Measurements from ENCODE around the gene MTIF3.

The MTIF3 gene

DNA sequence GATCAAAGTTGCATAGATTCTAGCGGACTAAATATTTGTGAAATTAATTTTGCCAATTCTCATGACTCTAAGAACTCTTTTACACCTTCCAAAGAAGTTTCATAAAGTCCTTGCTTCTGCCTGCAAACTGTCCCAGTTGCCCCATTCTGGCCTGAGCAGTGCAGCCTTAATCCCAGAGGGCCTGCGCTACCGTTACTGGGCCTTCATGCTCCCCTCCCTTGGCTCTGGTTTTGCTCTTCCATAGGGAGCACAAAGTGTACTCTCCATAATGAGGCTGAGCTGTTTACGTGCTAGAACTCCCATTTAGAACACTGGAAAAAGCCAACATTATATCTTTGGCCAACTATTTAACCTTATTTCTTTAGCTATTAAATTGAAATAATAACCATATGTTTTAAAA lies 2.1 kb downstream of the MTIF3 start:
- Histone ChIP-seq H3K4me1 (ENCODE audit: control insufficient read depth, insufficient read depth, low read length) (peaks cover 5% of the 10 kb centered on the region), H3K27ac (ENCODE audit: low read depth, low read length) (no peak overlapping the region), H3K27me3 (ENCODE audit: control insufficient read depth, insufficient read depth, low read length) (no peaks in the 10 kb centered on the region), H3K9ac (ENCODE audit: low read length) (no peak overlapping the region), H3K36me3 (ENCODE audit: control insufficient read depth, insufficient read depth, low read length) (no peaks in the 10 kb centered on the region), H3K4me3 (ENCODE audit: low read length) (no peak overlapping the region)

DNA sequence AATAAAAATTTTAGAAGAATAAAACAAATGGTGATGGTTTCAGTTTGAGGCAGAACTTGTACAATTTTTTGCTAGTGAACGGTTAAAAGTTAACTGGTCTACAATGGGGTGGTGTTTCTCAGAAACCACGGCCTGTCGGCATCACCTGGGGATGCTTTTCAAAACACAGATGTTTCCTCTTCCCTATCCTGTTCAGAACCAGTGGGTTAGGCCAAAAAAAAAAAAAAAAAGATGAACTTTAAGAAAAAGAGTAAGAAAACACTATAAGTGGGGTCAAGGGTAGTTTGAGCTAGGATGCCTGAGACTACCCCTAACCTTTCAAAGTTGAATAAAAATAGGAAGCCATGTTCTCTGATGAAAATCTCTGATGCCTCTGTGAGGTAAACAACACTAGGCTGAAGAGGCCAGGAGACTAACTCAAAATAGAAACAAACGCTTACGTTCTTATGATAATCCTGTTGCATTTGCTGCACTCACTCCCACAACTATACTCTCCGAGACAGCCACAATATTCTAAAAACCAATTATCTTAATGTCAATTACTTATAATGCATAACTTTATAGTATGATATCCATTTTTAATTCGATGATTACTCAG lies 3.3 kb downstream of the MTIF3 start:
- no peak overlapping the region for H3K27ac ChIP-seq (ENCODE audit: low read depth, low read length)

DNA sequence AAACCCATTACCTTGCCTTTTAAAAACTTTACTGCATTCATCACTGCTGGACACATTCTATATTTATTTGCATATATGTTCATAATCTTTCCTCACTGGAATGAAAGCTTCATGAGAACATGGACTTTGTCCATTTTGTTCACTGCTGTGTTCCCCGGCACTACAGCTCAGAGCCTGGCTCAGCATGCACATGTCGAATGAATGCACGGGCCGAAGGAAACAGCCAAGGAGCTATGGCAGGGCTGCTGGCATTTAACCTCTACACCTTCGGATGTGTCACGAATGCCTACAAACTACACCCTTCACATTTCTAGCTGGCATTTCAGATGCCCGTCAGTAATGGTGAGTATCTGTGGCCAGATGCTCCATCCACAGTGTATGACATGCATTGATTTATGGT lies 7.6 kb downstream of the MTIF3 start:
- peaks cover 8% of the 10 kb centered on the region for H3K36me3 ChIP-seq (ENCODE audit: control insufficient read depth, insufficient read depth, low read length)

More for the DNA sequence above, 3.3 kb downstream of the MTIF3 start:
- H3K4me1 ChIP-seq (ENCODE audit: control insufficient read depth, insufficient read depth, low read length), result peaks cover 5% of the 10 kb centered on the region
- no peak overlapping the region for H3K4me3 ChIP-seq (ENCODE audit: low read length)
- H3K36me3 ChIP-seq (ENCODE audit: control insufficient read depth, insufficient read depth, low read length), result peaks cover 3% of the 10 kb centered on the region
- no peak overlapping the region for H3K9ac ChIP-seq (ENCODE audit: low read length)
- no peaks in the 10 kb centered on the region for H3K27me3 ChIP-seq (ENCODE audit: control insufficient read depth, insufficient read depth, low read length)

GRCh38 chr13:27442071-27442647 lies 8.2 kb downstream of the MTIF3 start:
- Histone ChIP-seq H3K9ac (ENCODE audit: low read length) (no peak overlapping the region), H3K27ac (ENCODE audit: low read depth, low read length) (no peak overlapping the region), H3K4me1 (ENCODE audit: control insufficient read depth, insufficient read depth, low read length) (no peaks in the 10 kb centered on the region)

More for the DNA sequence above, 7.6 kb downstream of the MTIF3 start:
- Histone ChIP-seq H3K27ac (ENCODE audit: low read depth, low read length) (no peak overlapping the region), H3K9ac (ENCODE audit: low read length) (no peak overlapping the region), H3K27me3 (ENCODE audit: control insufficient read depth, insufficient read depth, low read length) (no peaks in the 10 kb centered on the region), H3K4me1 (ENCODE audit: control insufficient read depth, insufficient read depth, low read length) (no peaks in the 10 kb centered on the region), H3K4me3 (ENCODE audit: low read length) (no peak overlapping the region)

DNA sequence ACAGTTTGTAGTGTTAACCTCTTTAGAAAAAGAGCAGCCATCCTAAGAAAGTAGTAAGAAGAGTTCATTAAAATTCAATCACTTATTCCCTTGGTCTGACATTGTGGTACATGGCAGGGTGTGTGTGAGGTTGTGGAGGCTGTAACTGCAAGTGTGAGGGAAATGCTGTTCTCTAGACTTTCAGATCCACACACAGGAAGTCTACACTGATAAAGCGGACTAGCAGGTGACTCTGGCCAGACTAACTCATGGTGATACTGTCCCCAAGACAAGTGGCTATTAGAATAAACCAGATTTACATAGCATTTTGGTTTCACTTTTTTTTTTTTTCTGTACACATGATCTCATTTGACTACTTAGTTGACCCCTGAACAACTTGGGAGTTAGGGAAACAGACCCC lies 10.0 kb downstream of the MTIF3 start:
- Histone ChIP-seq H3K27ac (ENCODE audit: low read depth, low read length) (no peak overlapping the region), H3K9ac (ENCODE audit: low read length) (no peak overlapping the region), H3K36me3 (ENCODE audit: control insufficient read depth, insufficient read depth, low read length) (peaks cover 16% of the 10 kb centered on the region), H3K27me3 (ENCODE audit: control insufficient read depth, insufficient read depth, low read length) (no peaks in the 10 kb centered on the region), H3K4me3 (ENCODE audit: low read length) (no peak overlapping the region), H3K4me1 (ENCODE audit: control insufficient read depth, insufficient read depth, low read length) (no peaks in the 10 kb centered on the region)

More at GRCh38 chr13:27442071-27442647, 8.2 kb downstream of the MTIF3 start:
- no peaks in the 10 kb centered on the region for H3K27me3 ChIP-seq (ENCODE audit: control insufficient read depth, insufficient read depth, low read length)
- peaks cover 8% of the 10 kb centered on the region for H3K36me3 ChIP-seq (ENCODE audit: control insufficient read depth, insufficient read depth, low read length)
- no peak overlapping the region for H3K4me3 ChIP-seq (ENCODE audit: low read length)

DNA sequence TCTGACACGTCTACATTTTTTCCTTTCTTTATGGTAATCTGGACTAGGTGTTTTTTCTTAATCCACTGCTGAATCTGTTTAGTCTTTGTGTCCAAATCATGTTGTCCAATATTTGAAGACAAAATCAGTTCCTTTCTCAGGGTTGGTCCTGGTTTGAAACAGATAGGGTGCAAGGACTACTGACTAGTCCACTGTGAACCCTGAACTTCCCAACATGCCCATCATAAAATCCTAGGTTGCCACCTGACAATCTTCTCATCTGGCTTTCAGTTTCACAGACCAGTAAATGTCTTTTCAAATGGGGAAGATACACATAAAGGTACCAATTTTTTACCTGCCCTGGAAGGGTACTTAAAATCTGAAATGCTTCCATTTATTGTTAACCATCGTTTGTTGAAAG lies 13.2 kb downstream of the MTIF3 start:
- Histone ChIP-seq H3K4me3 (ENCODE audit: low read length) (no peak overlapping the region), H3K4me1 (ENCODE audit: control insufficient read depth, insufficient read depth, low read length) (no peaks in the 10 kb centered on the region), H3K36me3 (ENCODE audit: control insufficient read depth, insufficient read depth, low read length) (peaks cover 37% of the 10 kb centered on the region), H3K9ac (ENCODE audit: low read length) (no peak overlapping the region), H3K27me3 (ENCODE audit: control insufficient read depth, insufficient read depth, low read length) (no peaks in the 10 kb centered on the region), H3K27ac (ENCODE audit: low read depth, low read length) (no peak overlapping the region)

- H3K4me1 ChIP-seq (ENCODE audit: control insufficient read depth, insufficient read depth, low read length), result no peaks in the 10 kb centered on the region
- H3K4me3 ChIP-seq (ENCODE audit: low read length), result no peak overlapping the region
- no peak overlapping the region for H3K9ac ChIP-seq (ENCODE audit: low read length)
- H3K27me3 ChIP-seq (ENCODE audit: control insufficient read depth, insufficient read depth, low read length), result no peaks in the 10 kb centered on the region
- no peak overlapping the region for H3K27ac ChIP-seq (ENCODE audit: low read depth, low read length)
- H3K36me3 ChIP-seq (ENCODE audit: control insufficient read depth, insufficient read depth, low read length), result peaks cover 38% of the 10 kb centered on the region
Measured at GRCh38 chr13:27432611-27433210, 17.7 kb downstream of the MTIF3 start.

- no peaks in the 10 kb centered on the region for H3K4me1 ChIP-seq (ENCODE audit: control insufficient read depth, insufficient read depth, low read length)
- H3K27ac ChIP-seq (ENCODE audit: low read depth, low read length), result no peak overlapping the region
- H3K36me3 ChIP-seq (ENCODE audit: control insufficient read depth, insufficient read depth, low read length), result peaks cover 38% of the 10 kb centered on the region
Measured at GRCh38 chr13:27432180-27432579, 18.2 kb downstream of the MTIF3 start.

GRCh38 chr13:27428160-27428559 lies 22.2 kb downstream of the MTIF3 start:
- peaks cover 12% of the 10 kb centered on the region for H3K36me3 ChIP-seq (ENCODE audit: control insufficient read depth, insufficient read depth, low read length)
- no peaks in the 10 kb centered on the region for H3K27me3 ChIP-seq (ENCODE audit: control insufficient read depth, insufficient read depth, low read length)
- no peak overlapping the region for H3K4me3 ChIP-seq (ENCODE audit: low read length)
- peaks cover 18% of the 10 kb centered on the region for H3K4me1 ChIP-seq (ENCODE audit: control insufficient read depth, insufficient read depth, low read length)
- H3K9ac ChIP-seq (ENCODE audit: low read length), result no peak overlapping the region
- no peak overlapping the region for H3K27ac ChIP-seq (ENCODE audit: low read depth, low read length)

More at GRCh38 chr13:27432180-27432579, 18.2 kb downstream of the MTIF3 start:
- H3K4me3 ChIP-seq (ENCODE audit: low read length), result no peak overlapping the region
- no peak overlapping the region for H3K9ac ChIP-seq (ENCODE audit: low read length)
- H3K27me3 ChIP-seq (ENCODE audit: control insufficient read depth, insufficient read depth, low read length), result no peaks in the 10 kb centered on the region

- Histone ChIP-seq H3K4me1 (ENCODE audit: control insufficient read depth, insufficient read depth, low read length) (peaks cover 18% of the 10 kb centered on the region), H3K36me3 (ENCODE audit: control insufficient read depth, insufficient read depth, low read length) (peaks cover 9% of the 10 kb centered on the region)
Measured at GRCh38 chr13:27427641-27428040, 22.7 kb downstream of the MTIF3 start.

DNA sequence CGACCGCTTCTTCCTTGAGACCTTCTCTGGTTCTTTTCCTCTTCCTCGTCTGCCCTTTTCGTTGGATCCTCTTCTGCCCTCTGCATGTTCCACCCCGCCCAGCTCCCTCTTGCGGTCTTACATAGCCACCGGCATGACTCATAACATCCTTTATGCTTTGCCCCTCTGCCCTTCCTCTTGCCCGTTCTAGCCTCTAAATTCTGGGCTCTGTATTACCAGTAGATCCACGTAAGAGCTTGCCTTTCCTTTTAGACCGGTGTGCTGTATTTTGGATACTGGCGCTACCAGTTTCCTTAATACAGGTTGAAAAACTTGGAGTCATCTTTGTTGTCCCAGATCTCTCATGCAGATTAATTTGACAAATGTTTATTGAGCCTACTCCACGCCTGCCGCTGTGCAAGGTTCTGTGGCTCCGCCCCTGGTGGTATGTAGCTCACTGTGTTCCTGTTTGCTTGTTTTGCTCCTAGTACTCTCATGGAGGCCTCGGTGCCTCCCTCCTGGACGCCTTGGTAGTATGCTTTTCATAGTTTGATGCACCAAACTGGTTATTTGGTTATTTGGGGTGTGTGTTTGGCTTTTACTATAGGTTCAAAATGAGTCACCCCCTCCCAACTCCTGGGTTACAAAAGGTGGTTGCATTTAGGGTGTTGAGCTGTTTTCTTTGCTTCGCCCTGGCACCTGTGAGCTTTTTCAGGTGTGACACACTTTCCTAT lies 24.3 kb downstream of the MTIF3 start:
- Histone ChIP-seq H3K27ac (ENCODE audit: low read depth, low read length) (peak overlapping the region; percentile 19), H3K9ac (ENCODE audit: low read length) (peak overlapping the region; percentile 22), H3K4me1 (ENCODE audit: control insufficient read depth, insufficient read depth, low read length) (peaks cover 18% of the 10 kb centered on the region), H3K4me3 (ENCODE audit: low read length) (peak overlapping the region; percentile 80), H3K36me3 (ENCODE audit: control insufficient read depth, insufficient read depth, low read length) (peaks cover 6% of the 10 kb centered on the region), H3K27me3 (ENCODE audit: control insufficient read depth, insufficient read depth, low read length) (no peaks in the 10 kb centered on the region)

More at GRCh38 chr13:27427641-27428040, 22.7 kb downstream of the MTIF3 start:
- Histone ChIP-seq H3K4me3 (ENCODE audit: low read length) (no peak overlapping the region), H3K9ac (ENCODE audit: low read length) (no peak overlapping the region), H3K27me3 (ENCODE audit: control insufficient read depth, insufficient read depth, low read length) (no peaks in the 10 kb centered on the region), H3K27ac (ENCODE audit: low read depth, low read length) (no peak overlapping the region)

GRCh38 chr13:27425158-27425917 lies 25.0 kb downstream of the MTIF3 start:
- peak overlapping the region; percentile 80 for H3K4me3 ChIP-seq (ENCODE audit: low read length)
- H3K4me1 ChIP-seq (ENCODE audit: control insufficient read depth, insufficient read depth, low read length), result peaks cover 18% of the 10 kb centered on the region
- H3K9ac ChIP-seq (ENCODE audit: low read length), result peak overlapping the region; percentile 22
- peak overlapping the region; percentile 26 for H3K27ac ChIP-seq (ENCODE audit: low read depth, low read length)
- no peaks in the 10 kb centered on the region for H3K27me3 ChIP-seq (ENCODE audit: control insufficient read depth, insufficient read depth, low read length)
- peaks cover 6% of the 10 kb centered on the region for H3K36me3 ChIP-seq (ENCODE audit: control insufficient read depth, insufficient read depth, low read length)

Data from rectal smooth muscle tissue (tissue), 1 donor.